Inferior parietal cortex (tissue), 1 donor: Measurements from ENCODE around the gene ARF3.

Experiments
- DNase-seq: peaks from one replicate; pipeline ENCODE4 v3.0.0-alpha.2; 2016; ENCODE audit errors: extremely low spot score

ARF3 gene

GRCh38 chr12:48981757-48982157 lies 24.5 kb upstream of the ARF3 start:
- DNase-seq, result no peak

- DNase-seq, result no peak
Observed at GRCh38 chr12:48980953-48981756, 23.9 kb upstream of the ARF3 start.

GRCh38 chr12:48980389-48980952 lies 23.2 kb upstream of the ARF3 start:
- no peak for DNase-seq

- no peak for DNase-seq
Observed at GRCh38 chr12:48979602-48980388, 22.5 kb upstream of the ARF3 start.

GRCh38 chr12:48978741-48979601 lies 21.7 kb upstream of the ARF3 start:
- DNase-seq, result no peak

- DNase-seq, result no peak
Observed at GRCh38 chr12:48978291-48978740, 21.0 kb upstream of the ARF3 start, which contains the start of gene WNT1. Gene WNT1 (plus strand): TSS chr12:48978322. CDS start chr12:48978651, 329 bp downstream.

- no peak for DNase-seq
Observed at GRCh38 chr12:48977290-48978281, 20.3 kb upstream of the ARF3 start.

GRCh38 chr12:48973941-48974673 lies 16.8 kb upstream of the ARF3 start:
- DNase-seq, result no peak

- DNase-seq, result no peak
Observed at GRCh38 chr12:48973531-48973930, 16.2 kb upstream of the ARF3 start.

- no peak for DNase-seq
Observed at GRCh38 chr12:48972952-48973483, 15.7 kb upstream of the ARF3 start.

GRCh38 chr12:48972213-48972951 lies 15.1 kb upstream of the ARF3 start:
- DNase-seq, result no peak

GRCh38 chr12:48970702-48971334 lies 13.5 kb upstream of the ARF3 start:
- DNase-seq, result no peak

- DNase-seq, result no peak
Observed at GRCh38 chr12:48969833-48970701, 12.8 kb upstream of the ARF3 start.

- DNase-seq, result no peak
Observed at GRCh38 chr12:48969160-48969771, 12.0 kb upstream of the ARF3 start.

- no peak for DNase-seq
Observed at GRCh38 chr12:48968467-48968866, 11.2 kb upstream of the ARF3 start.

GRCh38 chr12:48967991-48968390 lies 10.7 kb upstream of the ARF3 start:
- no peak for DNase-seq
